HTR-8/SVneo (cell line): ENCODE results near the gene GBF1.

Source experiments
- DNase-seq: peaks from one replicate; pipeline ENCODE4 v3.0.0; 2011; ENCODE audit warnings: low spot score, mixed read lengths; ENCODE audit not compliant: insufficient read length
- FAIRE-seq: peaks from 2 replicates; lab custom pipeline; 2011; peaks lifted over from hg19 to GRCh38; lab: Jason Lieb, UNC

GBF1 gene

GRCh38 chr10:102384053-102384452, 138.7 kb downstream of the GBF1 start:
- DNase-seq, result no peak
- FAIRE-seq, result no peak

- no peak for DNase-seq
- FAIRE-seq, result no peak
These were observed 139.5 kb downstream of the GBF1 start for GRCh38 chr10:102384606-102385429.

- FAIRE-seq (no peak), DNase-seq (no peak)
These were observed 144.6 kb downstream of the GBF1 start for GRCh38 chr10:102389894-102390293.

- FAIRE-seq (no peak), DNase-seq (no peak)
These were observed 147.0 kb downstream of the GBF1 start for GRCh38 chr10:102392306-102392705.

GRCh38 chr10:102393411-102394078, 148.2 kb downstream of the GBF1 start:
- DNase-seq (no peak), FAIRE-seq (no peak)

- DNase-seq (peak; percentile 94), FAIRE-seq (peak; percentile 48)
These were observed 148.9 kb downstream of the GBF1 start for GRCh38 chr10:102394079-102394800.

GRCh38 chr10:102394801-102395399, 149.6 kb downstream of the GBF1 start:
- FAIRE-seq (no peak), DNase-seq (peak; percentile 32)

- FAIRE-seq (peak; percentile 72), DNase-seq (peak; percentile 89)
These were observed 150.3 kb downstream of the GBF1 start, which contains the start of gene NFKB2 for GRCh38 chr10:102395400-102396316. Gene NFKB2 (plus strand): TSS chr10:102395705. CDS start chr10:102395960, 255 bp downstream.

GRCh38 chr10:102396317-102396650, 151.0 kb downstream of the GBF1 start:
- DNase-seq (no peak), FAIRE-seq (no peak)

GRCh38 chr10:102396730-102397151, 151.4 kb downstream of the GBF1 start:
- FAIRE-seq (no peak), DNase-seq (no peak)

- no peak for FAIRE-seq
- DNase-seq, result no peak
These were observed 152.2 kb downstream of the GBF1 start for GRCh38 chr10:102397222-102398171.

- DNase-seq (no peak), FAIRE-seq (no peak)
These were observed 153.1 kb downstream of the GBF1 start for GRCh38 chr10:102398172-102399020.

- peak; percentile 98 for FAIRE-seq
These were observed 154.1 kb downstream of the GBF1 start for GRCh38 chr10:102399217-102400021.

GRCh38 chr10:102400076-102400475, 154.7 kb downstream of the GBF1 start:
- DNase-seq (no peak), FAIRE-seq (no peak)

More at GRCh38 chr10:102399217-102400021, 154.1 kb downstream of the GBF1 start:
- peak; percentile 79 for DNase-seq

- no peak for DNase-seq
- FAIRE-seq, result peak; percentile 54
These were observed 155.4 kb downstream of the GBF1 start for GRCh38 chr10:102400598-102401341.

- no peak for FAIRE-seq
- no peak for DNase-seq
These were observed 156.0 kb downstream of the GBF1 start for GRCh38 chr10:102401342-102401654.
